8988T (cell line): ENCODE data around the gene IFT81.

Experiments
- DNase-seq: peaks from one replicate; pipeline ENCODE4 v3.0.0; 2011

Gene IFT81

DNA sequence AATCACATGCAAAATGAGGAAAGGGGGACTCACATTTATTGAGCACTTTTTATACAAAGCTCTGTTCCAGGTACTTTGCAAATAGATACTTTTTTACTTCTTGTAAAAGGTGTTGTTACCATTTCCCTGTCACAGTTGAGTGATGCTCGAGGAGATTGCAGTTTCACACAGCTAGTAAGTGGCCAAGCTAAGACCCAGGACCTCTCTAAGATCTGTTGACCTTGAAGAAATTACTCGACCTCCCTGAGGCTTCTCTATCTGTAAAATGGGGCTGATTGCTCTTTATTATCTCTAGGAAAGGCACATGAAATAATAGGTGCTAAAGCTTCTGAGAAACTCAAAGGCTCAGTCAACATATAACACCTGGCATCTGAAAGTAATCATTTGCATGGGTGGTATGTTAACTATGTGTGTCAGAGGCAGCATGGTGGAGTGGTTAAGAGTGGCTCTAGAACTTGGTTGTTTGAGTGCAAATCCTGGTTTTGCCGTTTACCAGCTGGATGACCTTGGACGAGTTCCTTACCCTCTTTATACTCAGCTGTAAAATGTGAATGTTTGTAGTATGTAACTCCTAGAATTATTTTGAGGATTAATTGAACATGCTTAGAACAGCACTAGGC is 41.5 kb downstream of the IFT81 start:
- DNase-seq, result no peak

DNA sequence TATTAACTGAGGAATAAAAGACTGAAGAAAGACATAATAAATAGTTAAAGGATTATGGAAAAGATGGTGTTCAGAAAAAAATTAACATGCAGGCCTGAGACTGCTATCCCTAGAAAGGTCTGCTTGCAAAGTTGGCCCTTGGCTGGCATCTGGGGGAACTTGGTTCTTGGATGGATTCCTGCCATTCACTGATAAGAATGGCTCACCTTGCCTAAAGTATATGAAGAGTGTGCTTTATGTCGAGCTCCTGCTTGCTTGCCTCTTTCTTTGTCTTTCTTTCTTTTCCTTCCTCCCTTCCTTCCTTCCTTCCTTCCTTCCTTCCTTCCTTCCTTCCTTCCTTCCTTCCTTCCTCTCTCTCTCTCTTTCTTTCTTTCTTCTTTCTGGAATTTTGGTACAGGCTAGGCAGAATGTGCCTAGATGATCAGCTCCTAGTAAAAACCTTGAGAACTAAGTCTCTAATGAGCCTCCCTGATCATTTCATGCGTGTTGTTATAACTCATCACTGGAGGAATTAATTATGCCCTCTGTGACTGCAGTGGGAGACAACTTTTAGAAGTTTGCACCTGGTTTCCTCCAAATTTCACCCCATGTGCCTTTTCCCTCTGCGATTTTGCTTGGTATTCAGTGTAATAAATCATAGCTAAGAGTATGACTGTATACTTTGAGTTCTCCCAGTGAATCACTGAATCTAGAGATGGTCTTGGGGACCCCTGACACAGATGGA is 44.7 kb downstream of the IFT81 start:
- no peak for DNase-seq

DNA sequence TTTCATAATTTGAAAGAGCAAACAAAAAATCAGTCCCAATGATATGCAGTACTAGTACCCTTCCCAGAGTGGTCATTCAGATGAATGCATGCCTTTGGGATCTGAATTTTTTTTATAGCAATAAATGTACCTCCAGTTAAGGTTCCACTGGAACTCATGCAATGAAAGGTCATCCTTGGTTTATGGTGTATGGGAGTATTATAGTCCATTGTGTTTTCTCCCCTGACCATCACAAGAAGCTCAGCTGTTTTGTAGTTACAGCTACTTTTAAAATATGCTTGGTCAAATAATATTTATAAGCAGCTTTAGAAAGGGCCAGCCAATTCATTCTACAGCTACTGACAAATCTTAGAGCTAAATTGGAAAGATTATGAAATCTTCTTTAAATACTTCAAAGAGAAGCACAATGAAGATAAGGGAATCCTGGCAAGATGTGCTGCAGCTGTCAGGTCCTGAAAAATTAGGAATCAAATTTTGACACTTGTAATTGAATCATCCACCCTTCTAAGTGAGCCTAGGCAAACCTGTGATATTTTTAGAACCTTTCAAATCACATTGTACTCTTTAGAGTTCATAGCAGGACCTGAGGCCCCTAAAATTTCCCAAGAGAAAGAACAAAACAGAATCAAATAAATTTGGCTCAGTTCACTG is 46.5 kb downstream of the IFT81 start:
- no peak for DNase-seq

DNA sequence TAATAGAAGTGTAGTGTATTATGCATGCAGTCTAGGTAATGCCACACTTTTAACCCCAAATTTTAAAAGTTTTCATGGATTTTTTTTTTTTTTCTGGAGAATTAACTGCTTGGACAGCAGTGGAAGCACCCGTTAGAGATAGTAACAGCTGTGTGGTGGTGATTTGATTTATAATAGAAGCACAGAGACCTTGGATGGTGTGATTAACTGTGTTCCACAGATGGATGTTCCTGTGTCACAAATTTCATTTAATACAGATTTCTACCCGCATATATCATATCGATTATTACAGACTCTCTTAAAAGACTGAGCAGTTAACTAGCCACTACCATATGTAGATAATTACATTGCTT is 47.0 kb downstream of the IFT81 start:
- DNase-seq, result no peak

DNA sequence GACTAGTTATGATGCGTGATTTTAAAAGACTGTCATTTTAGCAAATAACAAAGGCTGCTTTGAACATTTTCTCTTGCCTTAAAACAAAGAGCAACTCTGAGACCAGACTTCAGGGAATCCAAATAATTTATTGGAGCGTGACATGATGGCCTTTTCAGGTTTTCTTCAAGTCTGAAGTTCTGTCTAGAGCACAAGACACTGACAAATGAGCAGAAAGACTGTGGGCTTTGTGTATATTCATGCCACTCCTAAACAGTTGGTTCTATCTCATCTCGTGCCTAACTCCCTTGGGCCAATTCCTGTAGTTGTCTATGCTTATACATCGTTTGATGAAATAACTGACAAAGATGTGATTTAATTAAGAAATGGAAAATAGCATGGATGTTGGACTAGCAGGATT is 47.5 kb downstream of the IFT81 start:
- no peak for DNase-seq

GRCh38 chr12:110174373-110174996 is 50.3 kb downstream of the IFT81 start:
- DNase-seq, result no peak

DNA sequence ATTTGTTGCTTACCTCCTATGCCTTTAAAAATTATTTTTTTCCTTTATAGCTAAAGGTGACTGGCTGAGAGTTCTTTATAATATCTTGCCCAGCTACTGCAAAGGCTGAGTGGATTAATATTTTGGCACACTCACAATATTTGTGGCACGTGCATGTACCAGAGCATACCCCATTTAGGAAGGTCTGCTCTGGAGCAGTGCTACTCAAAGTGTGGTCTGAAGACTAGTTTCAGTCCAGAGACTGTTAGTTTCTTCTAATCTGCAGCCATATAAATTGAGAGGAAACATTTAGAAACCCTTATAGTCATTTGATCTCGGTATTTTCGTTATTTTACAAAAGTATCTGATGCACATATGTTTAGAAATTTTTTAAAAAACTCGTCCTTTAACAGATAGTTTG is 51.0 kb downstream of the IFT81 start:
- DNase-seq, result no peak

DNA sequence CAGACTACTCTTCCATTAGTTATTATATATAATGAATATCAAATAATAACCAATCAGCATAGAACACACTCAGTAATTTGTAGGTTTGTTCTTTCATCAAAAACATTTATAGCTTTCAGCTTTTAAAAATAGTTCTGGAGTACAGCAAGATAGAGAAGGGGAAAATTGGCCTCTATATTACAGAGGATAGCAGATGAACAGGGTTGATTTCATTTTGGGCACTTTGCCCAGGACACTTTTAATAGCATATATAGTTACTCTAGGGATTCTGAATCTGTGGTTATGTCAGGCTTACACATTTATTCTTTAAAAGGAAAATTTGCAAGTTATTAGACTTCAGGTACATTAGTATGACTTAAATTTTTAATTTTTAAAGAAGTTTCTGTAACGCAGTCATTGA is 52.6 kb downstream of the IFT81 start:
- DNase-seq, result no peak

GRCh38 chr12:110179291-110179690 is 55.1 kb downstream of the IFT81 start:
- DNase-seq, result no peak

- no peak for DNase-seq
Observed at GRCh38 chr12:110180591-110181005, 56.4 kb downstream of the IFT81 start.

GRCh38 chr12:110182281-110182680 is 58.1 kb downstream of the IFT81 start:
- DNase-seq, result no peak

DNA sequence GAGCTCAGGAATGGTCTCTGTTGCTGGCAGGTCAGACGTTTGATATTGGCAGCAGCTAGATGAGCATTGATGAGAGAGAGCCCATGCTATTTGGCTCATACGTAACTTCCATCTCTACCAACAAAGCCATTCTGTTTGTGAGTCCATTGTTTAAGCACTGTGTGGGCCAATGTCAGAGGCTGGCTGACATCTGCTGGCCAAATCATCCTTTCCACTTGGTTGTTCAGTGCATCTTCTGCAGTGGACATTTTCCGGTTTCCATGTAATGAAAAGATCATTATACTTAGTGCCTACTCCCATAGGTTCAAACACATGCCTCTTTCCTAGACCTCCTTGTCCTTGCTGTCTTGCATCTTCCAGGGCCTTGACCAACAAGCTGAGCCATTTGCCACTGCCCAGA is 59.2 kb downstream of the IFT81 start:
- DNase-seq, result no peak

- no peak for DNase-seq
Observed at GRCh38 chr12:110185626-110186025, 61.5 kb downstream of the IFT81 start.

DNA sequence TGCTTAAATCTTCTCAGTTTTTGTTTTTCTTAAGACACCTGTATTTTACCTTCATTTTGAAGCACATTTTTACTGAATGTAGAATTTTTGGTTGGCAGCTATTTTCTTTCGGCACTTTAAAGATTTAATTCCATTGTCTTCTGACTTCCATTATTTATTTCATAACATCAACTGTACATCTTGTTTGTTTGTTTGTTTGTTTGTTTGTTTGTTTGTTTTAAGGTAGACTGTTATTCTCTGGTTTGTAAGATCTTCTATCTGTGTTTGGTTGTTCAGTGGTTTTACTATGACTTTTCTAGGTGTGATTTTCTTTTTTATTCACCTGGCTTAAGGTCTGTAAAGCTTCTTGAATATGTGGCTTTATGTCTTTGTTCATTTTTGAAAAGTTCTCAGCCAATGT is 61.9 kb downstream of the IFT81 start:
- DNase-seq, result no peak

DNA sequence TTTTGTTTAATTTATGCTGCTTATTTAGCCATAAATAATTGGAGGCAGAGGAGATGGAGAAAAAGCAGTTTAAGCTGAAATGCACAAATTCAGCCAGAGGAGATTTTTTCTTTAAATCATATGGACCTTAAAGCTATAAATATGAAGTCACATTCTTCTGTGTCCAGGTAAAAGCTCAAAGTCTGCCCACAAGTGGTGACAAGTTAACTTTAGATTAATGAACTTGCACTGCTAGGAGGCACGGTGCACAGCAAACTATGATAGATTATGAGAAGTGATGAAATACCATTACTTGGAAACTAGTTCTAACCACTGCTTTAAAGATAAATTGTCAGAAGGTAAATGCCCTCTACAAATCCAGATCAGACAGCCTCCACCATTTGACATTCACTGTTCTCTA is 69.0 kb downstream of the IFT81 start:
- DNase-seq, result no peak

DNA sequence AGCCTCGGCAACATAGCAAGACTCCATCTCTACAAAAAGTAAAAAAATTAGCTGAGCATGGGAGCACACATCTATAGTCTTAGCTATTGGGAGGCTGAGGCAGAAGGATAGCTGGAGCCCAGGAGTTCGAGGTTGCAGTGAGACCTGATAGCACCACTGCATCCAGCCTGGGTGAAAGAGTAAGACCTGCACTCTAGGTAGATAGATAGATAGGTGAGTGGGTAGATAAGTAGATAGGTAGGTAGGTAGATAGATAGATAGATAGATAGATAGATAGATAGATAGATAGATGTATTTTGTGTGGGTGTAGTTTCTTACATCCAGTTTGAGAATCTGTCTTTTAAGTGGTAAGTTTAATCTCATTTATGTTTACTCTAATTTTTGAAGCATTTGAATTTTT is 72.8 kb downstream of the IFT81 start:
- no peak for DNase-seq

DNA sequence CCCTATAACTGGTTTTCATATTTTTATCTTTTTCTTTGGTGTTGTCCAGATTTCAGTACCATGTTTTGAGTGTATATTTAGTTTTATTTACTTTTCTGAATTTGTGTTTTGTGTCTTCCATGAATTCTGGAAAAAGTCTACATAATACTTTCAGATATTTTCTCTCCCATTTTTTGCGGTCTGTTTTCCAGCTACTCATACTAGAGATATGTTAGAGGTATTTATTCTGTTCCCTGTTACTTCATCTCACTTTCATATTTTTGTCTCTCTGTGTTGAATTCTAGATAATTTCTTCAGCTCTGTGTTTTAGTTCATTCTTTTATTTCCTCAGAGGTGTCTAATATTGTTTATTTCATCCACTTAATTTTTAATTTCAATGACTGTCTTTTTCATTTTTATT is 74.2 kb downstream of the IFT81 start:
- no peak for DNase-seq

- no peak for DNase-seq
Observed at GRCh38 chr12:110199339-110200123, 75.4 kb downstream of the IFT81 start.

DNA sequence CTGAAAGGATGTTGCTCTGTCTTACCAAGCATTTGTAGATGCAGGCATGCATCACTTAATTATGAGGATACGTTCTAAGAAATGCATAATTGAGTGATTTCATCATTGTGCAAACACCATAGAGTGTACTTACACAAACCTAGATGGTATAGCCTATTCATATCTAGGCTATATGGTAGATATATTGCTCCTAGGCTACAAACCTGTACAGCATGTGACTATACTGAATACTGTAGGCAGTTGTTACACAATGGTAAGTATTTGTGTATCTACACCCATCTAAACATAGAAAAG is 75.9 kb downstream of the IFT81 start:
- DNase-seq, result no peak

- no peak for DNase-seq
Observed at GRCh38 chr12:110201995-110202394, 77.8 kb downstream of the IFT81 start.

- no peak for DNase-seq
Observed at GRCh38 chr12:110203546-110203945, 79.4 kb downstream of the IFT81 start.

GRCh38 chr12:110205931-110206330 is 81.8 kb downstream of the IFT81 start:
- no peak for DNase-seq
